HG02623 (cell line): ENCODE data around the gene TMEM87B.
A peak's percentile ranks its signal among the peaks of the same experiment; 100 is the strongest.
"Not testable (repeated sequence)": the region's sequence is repeated elsewhere in the genome, so short reads cannot be mapped to it uniquely, and the experiment has no call there.

Source experiments
- ATAC-seq: cut with Tn5 transposase; IDR thresholded peaks from one replicate; pipeline ENCODE4 v1.9.1; 2021; ENCODE audit warnings: moderate library complexity; ENCODE audit not compliant: unreplicated experiment

The TMEM87B gene

GRCh38 chr2:112032689-112033465 is 22.2 kb upstream of the TMEM87B start:
- no peak for ATAC-seq

- ATAC-seq = no peak
Measured at GRCh38 chr2:112033600-112033999, 21.5 kb upstream of the TMEM87B start.

- no peak for ATAC-seq
Measured at GRCh38 chr2:112034924-112035323, 20.1 kb upstream of the TMEM87B start.

- no peak for ATAC-seq
Measured at GRCh38 chr2:112035786-112036185, 19.3 kb upstream of the TMEM87B start.

GRCh38 chr2:112039556-112039955 is 15.5 kb upstream of the TMEM87B start:
- ATAC-seq = not testable (repeated sequence)

- ATAC-seq = not testable (repeated sequence)
Measured at GRCh38 chr2:112040066-112040465, 15.0 kb upstream of the TMEM87B start.

- not testable (repeated sequence) for ATAC-seq
Measured at GRCh38 chr2:112041460-112041859, 13.6 kb upstream of the TMEM87B start.

- no peak for ATAC-seq
Measured at GRCh38 chr2:112045446-112046014, 9.5 kb upstream of the TMEM87B start.

GRCh38 chr2:112046231-112046630 is 8.8 kb upstream of the TMEM87B start:
- ATAC-seq = no peak

GRCh38 chr2:112047537-112048235 is 7.4 kb upstream of the TMEM87B start:
- ATAC-seq = no peak

- ATAC-seq = no peak
Measured at GRCh38 chr2:112048236-112048592, 6.9 kb upstream of the TMEM87B start.

GRCh38 chr2:112048887-112049286 is 6.2 kb upstream of the TMEM87B start:
- no peak for ATAC-seq

GRCh38 chr2:112050316-112050715 is 4.8 kb upstream of the TMEM87B start:
- ATAC-seq = no peak

- peak; percentile 60 for ATAC-seq
Measured at GRCh38 chr2:112053917-112054846, 887 bp upstream of the TMEM87B start.

GRCh38 chr2:112055730-112056625 is 909 bp downstream of the TMEM87B start:
- ATAC-seq = no peak

- ATAC-seq = no peak
Measured at GRCh38 chr2:112056626-112056987, 1.5 kb downstream of the TMEM87B start.

- ATAC-seq = no peak
Measured at GRCh38 chr2:112059671-112060070, 4.6 kb downstream of the TMEM87B start.

- ATAC-seq = no peak
Measured at GRCh38 chr2:112061299-112061698, 6.2 kb downstream of the TMEM87B start.

- no peak for ATAC-seq
Measured at GRCh38 chr2:112061840-112062239, 6.8 kb downstream of the TMEM87B start.

- no peak for ATAC-seq
Measured at GRCh38 chr2:112062894-112063293, 7.8 kb downstream of the TMEM87B start.
